Tibial nerve (tissue), 4 donors: ENCODE measurements around the gene TOE1.

Experiments used
- EP300 ChIP-seq, 2 donors: sonication (generic); formaldehyde crosslinking; IDR thresholded peaks; one replicate each; pipeline ENCODE4 v1.6.1; 2017; ENCODE audit warnings: antibody characterized with exemption in 2 of 2, mild to moderate bottlenecking in 1 of 2
- TF ChIP-seq, protein P1 (sequence below), 5 experiments: fragments of 200-600 bp in 3 of 5; fragments of 450-650 bp in 2 of 5; sonication (generic) in 3 of 5; IDR thresholded peaks; one replicate each; pipeline ENCODE4 v1.5.1; 2016 to 2019; ENCODE audit warnings: antibody characterized with exemption in 5 of 5, mild to moderate bottlenecking in 3 of 5, moderate library complexity in 2 of 5

GRCh38 chr1:45332346-45332720 is 7.6 kb upstream of the TOE1 start:
- TF ChIP-seq, protein P1, sequence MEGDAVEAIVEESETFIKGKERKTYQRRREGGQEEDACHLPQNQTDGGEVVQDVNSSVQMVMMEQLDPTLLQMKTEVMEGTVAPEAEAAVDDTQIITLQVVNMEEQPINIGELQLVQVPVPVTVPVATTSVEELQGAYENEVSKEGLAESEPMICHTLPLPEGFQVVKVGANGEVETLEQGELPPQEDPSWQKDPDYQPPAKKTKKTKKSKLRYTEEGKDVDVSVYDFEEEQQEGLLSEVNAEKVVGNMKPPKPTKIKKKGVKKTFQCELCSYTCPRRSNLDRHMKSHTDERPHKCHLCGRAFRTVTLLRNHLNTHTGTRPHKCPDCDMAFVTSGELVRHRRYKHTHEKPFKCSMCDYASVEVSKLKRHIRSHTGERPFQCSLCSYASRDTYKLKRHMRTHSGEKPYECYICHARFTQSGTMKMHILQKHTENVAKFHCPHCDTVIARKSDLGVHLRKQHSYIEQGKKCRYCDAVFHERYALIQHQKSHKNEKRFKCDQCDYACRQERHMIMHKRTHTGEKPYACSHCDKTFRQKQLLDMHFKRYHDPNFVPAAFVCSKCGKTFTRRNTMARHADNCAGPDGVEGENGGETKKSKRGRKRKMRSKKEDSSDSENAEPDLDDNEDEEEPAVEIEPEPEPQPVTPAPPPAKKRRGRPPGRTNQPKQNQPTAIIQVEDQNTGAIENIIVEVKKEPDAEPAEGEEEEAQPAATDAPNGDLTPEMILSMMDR (IDR thresholded peaks at IDR 0.05) = no peak
- TF ChIP-seq EP300 (IDR thresholded peaks at IDR 0.05) = no peak
